ENCODE results near the gene ADCYAP1R1.

ADCYAP1R1 gene

DNA sequence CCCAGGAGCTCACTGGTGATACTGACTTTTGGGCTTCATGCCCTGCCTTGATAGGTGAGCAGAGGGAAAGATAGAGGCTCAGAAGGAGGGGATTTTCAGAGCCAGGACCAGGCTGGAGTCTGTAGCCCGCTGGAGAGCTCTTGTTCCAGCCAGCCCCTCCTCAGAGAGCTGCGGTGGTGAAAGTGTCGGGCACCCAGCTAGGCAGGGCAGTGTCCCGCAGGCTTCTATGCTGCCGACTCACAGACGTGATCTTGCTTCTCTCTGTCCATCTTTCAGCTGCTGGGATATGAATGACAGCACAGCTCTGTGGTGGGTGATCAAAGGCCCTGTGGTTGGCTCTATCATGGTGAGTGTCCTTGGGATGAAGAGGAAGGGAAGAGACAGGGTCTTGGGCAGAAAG is 35.2 kb downstream of the ADCYAP1R1 start:
- no peaks in the 10 kb centered on the region for H3K79me2 ChIP-seq (ENCODE audit: insufficient read depth, low read length)
- H3K9me3 ChIP-seq (ENCODE audit: insufficient read depth, low read depth, low read length), result no peaks in the 10 kb centered on the region
- no peaks in the 10 kb centered on the region for H3F3A ChIP-seq (ENCODE audit: low read depth)
- no peak overlapping the region for H3K4me2 ChIP-seq (ENCODE audit: low read depth, low read length, poor library complexity, severe bottlenecking)
- H3K4me1 ChIP-seq (ENCODE audit: insufficient read depth, low read length, poor library complexity, severe bottlenecking), result no peaks in the 10 kb centered on the region
- no peak overlapping the region for H3K4me3 ChIP-seq (ENCODE audit: low read length, poor library complexity, severe bottlenecking)
- no peaks in the 10 kb centered on the region for H4K20me1 ChIP-seq (ENCODE audit: insufficient read depth, low read length, poor library complexity, severe bottlenecking)
- H3K36me3 ChIP-seq (ENCODE audit: insufficient read depth, low read length), result no peaks in the 10 kb centered on the region
- no peak overlapping the region for H2AFZ ChIP-seq (ENCODE audit: low read length)
- no peaks in the 10 kb centered on the region for H3K27me3 ChIP-seq (ENCODE audit: insufficient read depth, low read length, poor library complexity, severe bottlenecking)
- TF ChIP-seq, protein P1, sequence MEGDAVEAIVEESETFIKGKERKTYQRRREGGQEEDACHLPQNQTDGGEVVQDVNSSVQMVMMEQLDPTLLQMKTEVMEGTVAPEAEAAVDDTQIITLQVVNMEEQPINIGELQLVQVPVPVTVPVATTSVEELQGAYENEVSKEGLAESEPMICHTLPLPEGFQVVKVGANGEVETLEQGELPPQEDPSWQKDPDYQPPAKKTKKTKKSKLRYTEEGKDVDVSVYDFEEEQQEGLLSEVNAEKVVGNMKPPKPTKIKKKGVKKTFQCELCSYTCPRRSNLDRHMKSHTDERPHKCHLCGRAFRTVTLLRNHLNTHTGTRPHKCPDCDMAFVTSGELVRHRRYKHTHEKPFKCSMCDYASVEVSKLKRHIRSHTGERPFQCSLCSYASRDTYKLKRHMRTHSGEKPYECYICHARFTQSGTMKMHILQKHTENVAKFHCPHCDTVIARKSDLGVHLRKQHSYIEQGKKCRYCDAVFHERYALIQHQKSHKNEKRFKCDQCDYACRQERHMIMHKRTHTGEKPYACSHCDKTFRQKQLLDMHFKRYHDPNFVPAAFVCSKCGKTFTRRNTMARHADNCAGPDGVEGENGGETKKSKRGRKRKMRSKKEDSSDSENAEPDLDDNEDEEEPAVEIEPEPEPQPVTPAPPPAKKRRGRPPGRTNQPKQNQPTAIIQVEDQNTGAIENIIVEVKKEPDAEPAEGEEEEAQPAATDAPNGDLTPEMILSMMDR (conservative IDR thresholded peaks at IDR 0.05; ENCODE audit: low read length), result no peak
- TF ChIP-seq EZH2phosphoT487 (IDR thresholded peaks at IDR 0.05; ENCODE audit: borderline replicate concordance), result no peak
- no peaks in the 10 kb centered on the region for H3K9me2 ChIP-seq (replicated peaks; ENCODE audit: low read depth, low read length)
- H3K9ac ChIP-seq (ENCODE audit: low read depth, low read length, poor library complexity, severe bottlenecking), result no peak overlapping the region

DNA sequence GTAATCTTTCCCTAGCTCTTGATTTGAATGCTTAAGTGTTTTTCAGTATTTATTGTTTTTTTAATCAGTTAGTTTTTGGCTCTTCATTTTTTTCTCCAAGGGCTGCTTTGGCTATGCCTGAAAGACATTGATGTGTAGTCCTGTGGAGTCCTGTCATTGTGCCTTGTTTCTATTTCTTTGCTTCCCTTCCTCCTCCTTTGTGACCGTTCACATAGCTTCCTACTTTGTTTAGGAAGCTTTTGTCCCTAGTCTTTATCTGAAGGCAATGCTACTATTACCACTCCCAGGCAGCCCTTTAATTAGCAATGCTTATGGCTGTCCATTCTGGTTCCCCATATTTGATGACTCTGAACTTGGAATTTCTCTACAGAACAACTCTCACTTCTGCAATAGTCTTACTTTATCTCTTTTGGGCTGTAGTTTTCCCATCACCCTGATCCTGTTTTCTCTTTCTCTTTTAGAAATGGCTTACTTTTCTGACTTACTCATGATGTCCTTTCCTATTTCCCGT is 39.9 kb downstream of the ADCYAP1R1 start:
- Histone ChIP-seq H3K79me2 (ENCODE audit: insufficient read depth, low read length) (no peaks in the 10 kb centered on the region), H3K9me3 (ENCODE audit: insufficient read depth, low read depth, low read length) (no peaks in the 10 kb centered on the region), H3F3A (ENCODE audit: low read depth) (no peaks in the 10 kb centered on the region), H3K4me2 (ENCODE audit: low read depth, low read length, poor library complexity, severe bottlenecking) (no peak overlapping the region), H3K27me3 (ENCODE audit: insufficient read depth, low read length, poor library complexity, severe bottlenecking) (no peaks in the 10 kb centered on the region), H3K4me3 (ENCODE audit: low read length, poor library complexity, severe bottlenecking) (no peak overlapping the region), H3K36me3 (ENCODE audit: insufficient read depth, low read length) (no peaks in the 10 kb centered on the region), H4K20me1 (ENCODE audit: insufficient read depth, low read length, poor library complexity, severe bottlenecking) (no peaks in the 10 kb centered on the region), H3K9me2 (replicated peaks; ENCODE audit: low read depth, low read length) (no peaks in the 10 kb centered on the region), H3K4me1 (ENCODE audit: insufficient read depth, low read length, poor library complexity, severe bottlenecking) (no peaks in the 10 kb centered on the region), H2AFZ (ENCODE audit: low read length) (no peak overlapping the region), H3K9ac (ENCODE audit: low read depth, low read length, poor library complexity, severe bottlenecking) (no peak overlapping the region)
- TF ChIP-seq, protein P1 (conservative IDR thresholded peaks at IDR 0.05; ENCODE audit: low read length), result no peak
- no peak for TF ChIP-seq EZH2phosphoT487 (IDR thresholded peaks at IDR 0.05; ENCODE audit: borderline replicate concordance)

DNA sequence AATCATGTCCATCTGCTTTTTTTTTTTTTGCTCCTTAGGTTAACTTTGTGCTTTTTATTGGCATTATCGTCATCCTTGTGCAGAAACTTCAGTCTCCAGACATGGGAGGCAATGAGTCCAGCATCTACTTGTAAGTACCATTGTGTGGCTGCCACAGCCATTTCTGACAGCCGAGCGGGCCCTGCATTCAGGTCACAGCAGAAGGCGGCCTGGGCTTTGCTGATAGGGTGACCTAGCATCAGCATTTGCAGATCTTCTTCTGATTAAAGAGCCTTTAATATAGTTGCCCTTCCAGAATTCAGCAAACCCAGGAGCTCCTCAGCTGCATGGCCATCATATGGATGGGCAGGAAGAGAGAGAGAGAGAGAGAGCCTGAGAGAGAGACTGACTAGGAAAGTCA is 40.5 kb downstream of the ADCYAP1R1 start:
- Histone ChIP-seq H3F3A (ENCODE audit: low read depth) (no peaks in the 10 kb centered on the region), H3K4me1 (ENCODE audit: insufficient read depth, low read length, poor library complexity, severe bottlenecking) (no peaks in the 10 kb centered on the region), H3K79me2 (ENCODE audit: insufficient read depth, low read length) (no peaks in the 10 kb centered on the region), H3K9ac (ENCODE audit: low read depth, low read length, poor library complexity, severe bottlenecking) (no peak overlapping the region), H4K20me1 (ENCODE audit: insufficient read depth, low read length, poor library complexity, severe bottlenecking) (no peaks in the 10 kb centered on the region), H3K9me2 (replicated peaks; ENCODE audit: low read depth, low read length) (no peaks in the 10 kb centered on the region), H3K27me3 (ENCODE audit: insufficient read depth, low read length, poor library complexity, severe bottlenecking) (no peaks in the 10 kb centered on the region), H3K4me2 (ENCODE audit: low read depth, low read length, poor library complexity, severe bottlenecking) (no peak overlapping the region), H3K4me3 (ENCODE audit: low read length, poor library complexity, severe bottlenecking) (no peak overlapping the region), H3K36me3 (ENCODE audit: insufficient read depth, low read length) (no peaks in the 10 kb centered on the region), H2AFZ (ENCODE audit: low read length) (no peak overlapping the region), H3K9me3 (ENCODE audit: insufficient read depth, low read depth, low read length) (no peaks in the 10 kb centered on the region)
- TF ChIP-seq, protein P1 (conservative IDR thresholded peaks at IDR 0.05; ENCODE audit: low read length), result no peak
- no peak for TF ChIP-seq EZH2phosphoT487 (IDR thresholded peaks at IDR 0.05; ENCODE audit: borderline replicate concordance)
